ENCODE results near the gene MAP3K4.

The MAP3K4 gene

DNA sequence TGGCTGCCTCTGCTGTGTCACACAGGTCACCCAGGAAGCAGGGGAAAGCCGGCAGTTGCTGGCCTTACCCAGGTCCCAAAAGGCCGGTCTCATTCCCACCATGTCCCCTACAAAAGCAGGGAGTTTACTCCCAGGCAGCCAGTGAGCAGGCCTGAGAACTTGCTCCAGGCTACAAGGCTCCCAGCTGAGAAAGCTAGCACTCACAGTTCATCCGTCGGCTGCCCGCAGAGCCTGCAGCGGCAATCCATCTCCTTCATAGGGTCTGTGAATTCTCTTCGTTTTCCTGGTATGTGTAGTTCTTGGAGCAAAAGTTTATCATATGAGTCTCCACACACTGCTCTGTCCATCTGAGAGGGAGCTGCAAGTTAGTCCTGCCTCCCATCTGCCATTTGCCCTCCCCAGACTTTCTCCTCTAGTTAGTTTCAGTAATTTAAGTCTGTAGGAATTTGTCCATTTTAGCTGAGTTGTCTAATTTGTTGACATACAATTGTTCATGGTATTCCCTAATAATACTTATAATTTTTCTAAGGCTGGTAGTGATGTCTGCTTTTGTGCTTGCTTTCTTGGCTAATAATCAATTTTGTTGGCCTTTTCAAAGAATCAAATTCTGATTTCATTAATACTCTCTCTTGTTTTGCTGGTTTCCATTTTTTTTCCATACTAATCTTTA, 135.6 kb downstream of the MAP3K4 start:
- DNase-seq (ENCODE audit: low read depth) = no peak

DNA sequence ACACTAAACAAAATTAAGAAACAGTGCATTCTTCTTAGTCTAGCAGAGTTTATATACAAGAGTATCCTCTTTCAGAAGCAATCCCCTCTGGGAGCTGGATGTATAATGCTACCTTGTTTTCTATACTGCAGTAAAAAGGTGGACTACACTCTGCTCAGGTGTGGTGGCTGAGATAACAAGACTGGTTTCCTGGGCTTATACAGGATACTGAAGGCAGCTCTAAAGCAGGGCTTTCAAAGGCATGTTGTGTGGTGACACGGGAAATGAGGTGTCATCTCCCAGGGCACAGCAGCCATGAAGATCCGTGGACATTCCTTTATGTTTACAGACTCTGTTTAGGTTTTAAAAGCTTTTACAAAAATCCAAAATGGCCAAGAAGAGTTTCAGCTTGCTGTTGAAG, 136.7 kb downstream of the MAP3K4 start:
- DNase-seq (ENCODE audit: low read depth) = no peak

DNA sequence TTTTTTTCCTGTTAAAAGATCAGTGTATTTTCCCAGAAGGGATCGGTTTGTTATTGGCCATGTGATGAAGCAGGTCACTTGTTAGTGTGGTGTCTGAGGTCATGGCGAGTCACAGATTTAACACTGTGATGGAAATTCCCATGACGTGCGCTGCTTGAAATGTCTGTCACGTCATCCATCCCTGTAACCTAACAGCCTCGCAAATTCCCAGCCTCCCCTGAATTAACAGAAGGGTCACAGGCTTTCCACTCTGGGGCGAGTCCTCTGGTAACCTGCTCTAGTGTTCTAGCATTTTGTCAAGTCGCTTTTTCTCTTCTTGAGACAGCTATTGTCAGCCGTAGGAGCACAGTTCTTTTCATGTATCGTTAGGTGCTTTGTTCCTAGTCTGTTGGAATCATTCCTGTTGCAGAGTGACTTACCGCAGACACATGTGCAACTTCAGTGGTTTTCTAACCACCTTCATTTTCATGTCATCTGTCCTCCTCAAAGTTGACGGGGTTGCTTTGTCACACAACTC, 137.2 kb downstream of the MAP3K4 start:
- DNase-seq (ENCODE audit: low read depth) = peak; percentile 83

DNA sequence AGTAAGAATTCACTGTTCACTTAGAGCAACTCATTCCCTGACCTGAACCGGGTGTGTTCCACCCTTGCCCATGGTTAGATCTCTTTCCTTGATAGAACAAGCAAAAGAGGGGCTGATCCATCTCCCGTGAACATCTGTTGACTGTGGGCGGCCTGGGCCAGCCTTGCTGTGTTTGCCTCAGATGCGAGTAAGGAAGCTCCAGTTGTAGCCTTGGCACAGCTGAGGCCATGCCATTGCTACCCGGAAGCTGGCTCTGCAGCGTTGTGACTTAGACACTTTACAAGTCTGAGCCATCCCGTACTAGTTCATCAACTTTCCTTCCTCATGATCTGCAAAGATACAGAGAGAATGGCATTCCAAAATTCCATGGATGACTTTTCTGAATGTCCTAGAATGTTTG, 139.0 kb downstream of the MAP3K4 start:
- no peak for DNase-seq (ENCODE audit: low read depth)

DNA sequence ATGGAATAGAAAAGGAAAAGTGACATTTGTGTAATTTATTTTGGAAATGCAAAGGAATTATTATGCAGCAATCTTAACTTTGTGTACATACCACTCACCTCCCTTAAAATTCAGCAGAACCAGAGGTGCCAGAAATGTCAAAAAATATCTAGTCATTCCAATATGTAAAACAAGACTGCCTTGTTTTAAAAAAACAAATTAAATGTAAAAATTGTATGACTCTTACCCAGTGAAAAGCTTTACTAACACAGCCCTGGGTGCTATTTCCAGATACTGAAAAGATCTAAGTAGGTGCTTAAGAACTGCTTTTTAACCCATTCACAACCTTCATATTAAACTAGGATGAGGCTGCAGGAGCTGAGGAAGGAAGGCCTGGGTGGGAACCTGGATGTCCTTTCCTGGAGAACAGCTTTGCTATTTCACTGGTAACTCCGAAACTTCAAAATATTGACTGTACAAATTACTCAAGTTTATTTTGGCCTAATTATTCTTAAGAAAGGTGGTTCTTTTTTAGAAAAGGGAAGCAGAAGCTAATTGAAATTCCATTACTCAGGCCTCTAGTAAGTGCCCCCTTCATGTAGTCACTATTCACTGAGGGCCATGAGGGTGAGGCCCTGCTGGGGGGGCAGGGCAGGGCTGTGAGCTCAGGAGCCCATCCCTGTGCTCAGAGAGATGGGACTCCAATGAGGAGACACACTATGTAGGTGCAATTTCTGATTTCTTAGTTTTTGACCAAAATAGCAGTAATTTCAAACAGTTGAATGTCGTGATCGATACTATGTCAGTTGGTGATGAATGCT, 139.6 kb downstream of the MAP3K4 start:
- DNase-seq (ENCODE audit: low read depth) = no peak

DNA sequence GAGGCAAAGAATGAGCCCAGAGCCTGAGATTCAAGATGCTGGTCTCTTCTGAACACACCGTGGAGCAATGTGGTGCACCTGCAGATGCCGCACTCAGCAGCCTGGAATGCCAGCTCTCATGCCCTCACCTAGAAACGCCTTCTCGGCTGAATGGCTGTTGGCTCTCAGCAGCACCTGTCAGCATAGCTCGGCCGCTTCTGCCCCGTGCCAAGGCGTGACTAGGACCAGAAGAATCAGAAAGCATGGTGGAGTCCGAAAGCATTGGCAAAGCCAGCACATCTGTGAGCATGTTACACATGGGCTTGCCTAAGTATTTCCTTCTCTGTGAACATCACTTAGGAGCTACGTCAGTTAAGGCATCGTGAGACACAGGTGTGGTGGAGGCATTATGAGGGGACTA, 140.8 kb downstream of the MAP3K4 start:
- DNase-seq (ENCODE audit: low read depth) = no peak

DNA sequence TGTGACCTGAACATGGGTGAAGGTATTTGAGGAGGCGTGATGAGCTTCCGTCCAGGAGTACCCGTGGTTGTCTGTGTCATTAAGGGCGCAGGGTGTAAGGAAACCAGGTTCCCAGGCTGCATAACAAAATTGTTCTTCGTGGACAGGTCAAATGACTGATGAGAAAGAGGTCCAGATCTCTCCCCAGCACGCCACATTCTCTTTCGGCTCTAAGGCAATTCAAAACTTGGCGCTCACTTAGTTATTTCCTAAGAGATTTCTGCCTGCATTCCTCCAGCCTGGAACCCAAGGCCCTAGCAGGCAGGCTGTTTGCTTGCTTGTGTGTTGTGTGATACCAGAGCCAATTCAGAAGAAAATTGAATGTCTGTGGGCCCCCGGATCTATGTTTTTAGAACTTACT, 142.4 kb downstream of the MAP3K4 start:
- DNase-seq (ENCODE audit: low read depth) = peak; percentile 31

DNA sequence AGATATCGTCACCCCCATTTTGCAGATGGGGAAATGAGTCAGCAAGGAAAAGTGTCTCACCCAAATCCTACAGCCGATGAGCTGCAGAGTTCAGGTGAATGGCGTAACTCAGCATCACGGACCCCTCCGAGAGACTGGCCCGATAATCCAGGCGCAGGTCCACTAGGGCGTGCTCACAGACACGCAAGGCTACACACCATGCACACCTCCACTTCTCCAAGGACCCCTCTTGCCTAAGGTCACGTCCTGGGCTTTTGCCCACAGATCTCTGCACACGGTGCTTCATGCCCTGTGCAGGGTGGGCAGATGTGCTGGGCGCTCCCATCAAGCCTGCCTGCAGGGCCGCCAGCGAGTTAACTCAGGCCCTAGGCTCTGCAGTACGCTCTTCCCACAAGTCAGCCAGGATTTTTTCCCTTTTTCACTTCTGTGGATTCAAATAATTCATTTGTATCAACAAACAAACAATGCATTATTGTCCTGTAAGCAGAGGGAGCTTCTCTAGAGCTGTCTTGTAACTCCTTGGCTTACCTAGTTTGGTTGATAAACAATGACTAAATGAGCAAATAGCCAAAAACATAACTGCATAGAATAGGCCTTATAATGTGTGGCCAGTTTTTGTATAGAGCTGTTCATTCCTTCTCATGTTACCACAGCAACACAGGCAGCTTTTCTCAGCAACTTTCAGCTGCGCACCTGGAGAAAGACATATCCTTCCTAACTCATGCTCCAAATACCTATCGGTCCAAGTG, 143.2 kb downstream of the MAP3K4 start:
- DNase-seq (ENCODE audit: low read depth) = no peak

DNA sequence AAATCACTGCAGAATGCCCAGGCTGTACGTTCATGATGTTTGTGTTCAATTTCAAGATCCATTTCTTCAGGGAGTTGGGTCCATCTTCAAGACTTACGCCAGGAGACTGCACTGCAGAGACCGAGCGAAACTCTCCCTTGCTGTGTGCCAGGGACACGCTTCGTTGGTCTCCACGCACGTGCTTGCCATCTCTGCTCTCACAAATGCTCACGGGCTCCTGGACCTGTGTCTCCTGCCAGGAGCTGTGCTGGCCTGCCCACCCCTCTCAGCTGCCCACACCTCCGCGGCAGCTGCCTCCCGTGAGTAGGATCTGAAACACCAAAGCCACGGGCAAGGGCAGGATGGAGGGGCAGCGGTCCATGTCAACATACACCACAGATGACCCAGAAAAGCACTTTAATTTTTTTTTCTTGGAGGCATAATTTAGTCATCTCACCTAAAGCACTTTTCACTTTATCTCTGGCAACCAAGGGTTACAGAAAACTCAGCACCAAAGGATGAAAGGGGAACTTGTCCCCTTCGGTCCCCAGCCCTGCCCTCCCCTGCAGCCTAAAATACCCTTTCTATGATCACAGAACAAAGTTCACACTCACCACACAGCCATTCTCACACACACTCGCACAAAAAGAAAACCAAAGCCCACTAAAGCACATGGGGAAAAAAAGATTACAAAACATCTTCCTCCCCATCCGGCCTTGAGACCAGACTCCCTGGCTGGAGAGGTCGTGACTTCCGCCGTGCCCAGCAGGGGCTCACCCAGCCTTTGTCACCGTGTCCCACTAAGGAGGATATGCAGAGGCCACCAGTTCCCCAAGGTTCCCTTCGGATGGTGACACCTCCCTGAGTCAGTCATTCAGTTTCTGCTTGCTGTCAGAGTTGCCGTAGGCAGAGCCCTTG, 144.4 kb downstream of the MAP3K4 start:
- no peak for DNase-seq (ENCODE audit: low read depth)

DNA sequence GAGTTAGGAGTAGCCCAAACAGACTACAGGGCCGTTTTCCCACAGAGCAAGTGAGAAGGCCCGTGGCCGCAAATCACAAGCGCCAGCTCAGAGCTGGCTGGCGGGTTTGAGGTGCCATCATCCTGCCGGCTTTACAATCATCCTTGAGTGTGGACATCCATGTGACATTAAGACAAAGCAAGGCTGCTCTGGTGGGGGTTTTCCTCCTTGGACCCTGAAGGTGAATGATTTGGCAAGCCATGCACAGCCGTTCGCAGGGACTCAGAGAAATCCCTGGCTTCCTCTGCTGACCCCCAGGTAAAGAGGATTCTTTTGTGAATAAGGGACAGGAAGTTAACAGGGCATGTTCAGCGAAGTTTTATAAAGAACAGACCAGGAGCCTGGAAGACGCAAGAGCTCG, 145.1 kb downstream of the MAP3K4 start:
- DNase-seq (ENCODE audit: low read depth) = no peak

DNA sequence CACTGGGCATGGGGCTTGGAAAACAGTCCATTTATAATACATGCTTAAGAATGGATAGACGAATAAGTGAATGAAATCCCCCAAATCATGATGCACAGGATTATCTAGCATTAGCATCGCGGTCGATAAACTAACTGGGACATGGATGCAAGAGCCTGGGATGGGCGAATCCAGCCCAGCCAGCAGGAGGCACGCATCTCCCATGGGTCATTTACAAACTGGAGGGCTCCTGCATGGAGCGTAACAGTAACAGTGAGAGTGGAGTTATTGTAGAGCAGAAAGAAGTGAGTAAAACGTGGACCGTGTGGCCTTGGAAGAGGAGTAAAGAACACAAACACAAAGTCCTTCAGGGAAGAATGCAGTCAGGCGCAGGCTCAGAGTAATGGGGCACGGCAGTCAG, 145.8 kb downstream of the MAP3K4 start:
- DNase-seq (ENCODE audit: low read depth) = no peak

DNA sequence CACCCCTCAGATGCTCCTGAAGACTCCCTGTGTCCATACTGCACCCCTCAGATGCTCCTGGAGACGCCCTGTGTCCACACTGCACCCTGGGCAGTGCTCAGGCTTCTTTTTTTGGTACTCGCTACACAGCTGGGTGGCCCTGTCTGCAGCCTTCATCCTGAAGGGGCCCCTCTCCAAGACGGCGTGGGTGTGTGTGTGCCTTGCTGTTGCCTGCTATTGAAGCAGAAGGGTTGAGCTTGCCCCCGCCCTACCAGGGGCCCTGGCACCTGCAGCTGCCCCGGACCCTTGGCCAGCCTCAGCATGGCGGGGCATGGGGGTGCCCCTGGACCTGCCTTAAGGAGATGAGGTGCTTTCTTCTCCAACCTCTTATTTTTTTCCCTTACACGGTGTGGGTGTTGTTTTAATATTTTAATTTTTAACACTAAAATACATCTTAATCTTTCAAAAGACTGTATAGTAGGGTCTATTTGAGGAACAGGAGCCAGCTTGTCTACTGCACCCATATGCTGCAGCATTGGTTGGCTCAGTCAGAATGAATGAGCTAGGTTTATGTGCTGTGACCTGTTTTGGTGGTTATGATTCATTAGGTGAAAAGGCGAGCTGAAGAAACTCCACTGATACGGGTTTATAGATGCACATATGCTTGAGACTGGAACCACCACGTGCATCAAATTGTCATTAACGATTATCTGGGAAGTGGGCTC, 146.4 kb downstream of the MAP3K4 start:
- peak; percentile 32 for DNase-seq (ENCODE audit: low read depth)

DNA sequence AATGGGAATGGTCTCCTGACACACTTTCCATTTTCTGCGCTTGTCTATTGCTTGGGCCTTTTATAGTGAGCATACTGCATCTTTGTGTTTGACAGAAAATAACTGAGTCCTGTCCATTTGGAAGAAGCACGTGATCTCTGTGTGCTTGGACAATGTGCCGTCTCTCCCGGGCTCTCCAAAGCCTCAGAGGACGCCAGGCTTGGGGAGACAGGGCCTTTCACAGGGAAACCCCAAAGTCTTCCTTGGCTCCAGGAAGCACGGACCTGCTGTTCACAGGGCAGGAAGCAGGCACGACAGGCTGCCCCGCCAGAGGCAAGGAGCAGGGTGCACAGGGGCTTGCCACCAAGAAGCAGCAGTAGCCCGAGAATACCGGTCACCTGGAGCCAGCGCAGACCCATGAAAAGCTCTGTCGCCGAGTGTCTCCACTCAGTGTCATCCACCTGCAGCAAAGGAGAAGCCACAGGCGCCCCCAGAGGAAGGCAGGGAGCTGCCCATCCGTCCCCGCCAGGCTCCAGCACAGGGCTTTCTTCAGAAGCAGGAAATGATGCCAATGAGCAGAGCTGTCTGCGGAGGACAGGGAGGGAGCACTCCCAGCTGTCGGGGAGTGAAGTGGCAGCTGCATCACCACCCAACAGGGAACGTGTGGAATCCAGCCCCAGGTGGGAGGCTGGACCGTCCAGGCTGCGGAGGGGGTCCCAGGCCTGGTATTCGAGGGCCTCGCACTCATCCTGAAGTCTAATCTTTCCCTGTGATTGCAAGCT, 147.2 kb downstream of the MAP3K4 start:
- DNase-seq (ENCODE audit: low read depth) = no peak

DNA sequence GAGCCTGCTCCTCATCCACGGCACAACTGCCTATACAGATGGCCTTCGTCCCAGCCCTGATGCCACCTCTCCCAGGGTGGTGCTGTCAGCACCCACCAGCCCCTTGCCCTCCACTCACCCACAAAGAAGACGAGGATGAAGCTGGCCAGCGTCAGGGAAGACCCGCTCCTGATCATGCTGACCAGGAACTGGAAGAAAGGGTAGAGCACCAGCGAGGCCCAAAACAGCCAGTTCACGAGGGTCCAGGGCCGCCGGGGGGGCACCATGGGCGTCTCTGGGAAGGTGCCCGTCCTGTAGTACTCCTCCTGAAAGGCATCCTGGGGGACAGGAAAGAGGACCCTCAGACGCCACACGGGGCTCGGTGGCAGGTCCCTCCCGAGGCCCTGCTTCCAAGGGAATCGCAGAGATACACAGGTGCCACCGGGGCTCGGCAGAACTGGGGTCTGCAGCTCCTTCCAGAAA, 147.8 kb downstream of the MAP3K4 start:
- DNase-seq (ENCODE audit: low read depth) = no peak

DNA sequence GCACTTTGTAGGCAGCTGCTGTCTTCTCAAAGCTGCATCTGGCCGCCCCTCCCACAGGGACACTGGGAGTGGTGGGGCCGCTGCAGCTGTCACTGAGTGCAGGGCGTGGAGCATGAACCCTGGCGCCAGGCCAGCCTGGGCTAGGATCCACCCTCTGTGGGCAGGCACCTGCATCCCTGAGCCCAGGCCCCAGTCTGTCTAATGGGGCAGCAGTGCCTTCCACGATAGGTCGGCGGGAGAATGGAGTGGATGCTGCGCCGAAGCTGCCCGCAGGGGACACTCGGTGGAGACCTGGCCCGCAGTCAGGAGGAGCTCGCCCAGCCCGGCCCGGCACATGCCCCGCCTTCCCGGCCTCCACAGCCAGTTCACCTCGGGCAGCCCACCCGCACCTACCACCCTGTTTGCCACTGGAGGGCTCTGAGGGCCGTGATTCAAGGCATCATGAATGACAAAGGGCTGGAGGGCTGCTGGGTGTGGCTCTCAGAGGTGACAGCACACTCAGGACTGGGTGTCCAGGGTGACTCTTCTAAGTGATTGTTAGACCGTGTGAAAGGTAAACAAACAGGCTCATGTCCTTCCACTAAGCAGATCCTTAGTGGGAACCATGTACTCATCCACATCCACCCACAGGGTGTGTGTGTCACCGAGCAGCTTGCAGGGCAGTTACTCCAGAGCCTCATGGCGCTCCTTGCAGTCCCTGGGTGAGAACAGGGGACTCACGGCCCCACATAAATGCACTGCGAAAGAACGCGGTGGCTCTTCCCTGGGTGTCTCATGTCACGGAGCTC, 148.4 kb downstream of the MAP3K4 start:
- DNase-seq (ENCODE audit: low read depth) = no peak

DNA sequence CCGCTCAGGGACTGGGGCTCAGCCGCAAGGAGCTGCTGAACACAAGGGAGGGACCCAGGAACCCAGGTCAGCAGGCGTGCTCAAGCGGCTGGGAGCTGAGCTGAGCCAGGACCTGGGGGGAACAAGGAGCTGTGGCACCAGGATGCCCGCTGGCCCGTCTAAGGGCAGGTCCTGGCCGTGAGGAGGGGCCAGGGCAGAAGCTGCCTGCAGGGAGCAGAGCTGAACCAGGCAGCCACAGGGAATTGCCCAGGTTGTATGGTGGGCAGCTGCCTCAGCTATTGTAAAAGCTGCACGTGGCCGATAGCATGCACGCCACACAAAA, 148.9 kb downstream of the MAP3K4 start:
- no peak for DNase-seq (ENCODE audit: low read depth)

DNA sequence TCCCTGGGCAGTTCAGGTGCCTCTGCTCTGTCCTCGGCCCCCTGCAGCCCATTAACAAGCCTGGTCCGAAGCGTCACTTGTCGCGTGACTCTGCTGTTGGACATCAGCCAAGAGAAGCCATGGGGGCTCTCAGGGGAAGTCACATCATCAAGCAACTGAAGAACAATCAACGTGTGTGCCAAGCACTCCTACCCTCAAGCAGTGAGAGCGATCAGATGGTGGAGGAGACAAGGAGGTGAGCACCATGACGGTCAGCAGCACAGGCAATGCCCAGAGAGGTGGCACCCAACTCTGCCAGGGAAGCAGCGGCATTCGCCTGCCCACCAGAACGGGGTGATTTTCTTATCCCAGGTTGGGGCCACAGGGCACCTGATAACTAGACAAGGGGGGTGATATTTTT, 149.6 kb downstream of the MAP3K4 start:
- no peak for DNase-seq (ENCODE audit: low read depth)

DNA sequence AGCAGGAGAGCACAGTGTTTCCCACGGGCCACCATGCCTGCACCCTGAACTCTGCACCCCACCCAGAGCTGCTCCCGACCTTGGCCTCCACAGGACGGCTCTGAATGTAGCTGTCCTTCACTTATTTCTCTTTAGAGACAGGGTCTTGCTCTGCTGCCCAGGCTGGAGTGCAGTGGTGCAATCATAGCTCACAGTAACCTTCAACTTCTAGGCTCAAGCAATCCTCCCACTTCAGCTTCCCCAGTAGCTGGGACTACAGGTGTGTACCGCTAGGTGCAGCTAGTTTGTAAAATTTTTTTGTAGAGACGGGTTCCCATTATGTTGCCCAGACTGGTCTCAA, 151.4 kb downstream of the MAP3K4 start:
- DNase-seq (ENCODE audit: low read depth) = no peak

DNA sequence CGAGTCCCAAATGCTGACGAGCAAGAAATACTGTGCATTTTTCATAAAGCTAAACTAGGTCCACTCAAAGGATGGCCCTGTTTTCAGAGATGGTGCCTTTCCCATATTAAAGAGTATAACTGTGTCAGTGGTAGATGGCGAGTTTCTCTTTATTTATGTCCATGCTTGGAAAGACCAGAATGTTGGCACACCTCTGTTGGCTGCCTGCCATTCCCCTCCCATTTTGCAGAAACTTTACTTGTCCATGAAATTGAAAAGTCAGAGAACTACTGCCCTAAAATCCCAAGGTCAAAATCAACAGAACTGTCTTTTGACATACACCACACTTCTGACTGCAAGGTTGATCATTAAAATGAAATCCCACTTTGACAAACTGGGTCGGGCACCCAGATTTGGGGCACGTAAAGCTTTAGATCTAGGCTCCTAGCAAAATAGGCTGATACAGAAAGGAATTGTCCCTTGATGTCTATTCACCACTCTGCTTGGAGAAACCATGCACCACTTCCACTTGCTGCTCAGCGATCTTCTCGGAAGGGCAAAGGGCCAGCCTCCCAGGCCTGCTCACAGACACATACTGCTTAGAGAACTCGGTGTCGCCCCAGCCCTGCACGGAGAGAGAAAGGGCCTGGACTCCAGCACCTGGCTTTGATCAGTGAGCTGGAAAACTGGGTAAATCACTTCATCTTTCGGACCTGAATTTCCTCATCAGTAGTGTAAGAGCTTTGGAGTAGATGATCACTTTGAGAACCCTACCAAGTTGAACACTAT, 152.3 kb downstream of the MAP3K4 start:
- no peak for DNase-seq (ENCODE audit: low read depth)
